IPS-15b (cell line): ENCODE results near the gene NR3C2.
"Not testable (repeated sequence)": the region's sequence is repeated elsewhere in the genome, so short reads cannot be mapped to it uniquely, and the experiment has no call there.

Source experiments
- H3K27me3 ChIP-seq: one replicate; pipeline ENCODE4 v1.6.1; 2013; ENCODE audit warnings: low read length; ENCODE audit not compliant: control insufficient read depth, insufficient read depth
- H3K36me3 ChIP-seq: one replicate; pipeline ENCODE4 v1.6.1; 2013; ENCODE audit warnings: low read length; ENCODE audit not compliant: control insufficient read depth, insufficient read depth
- H3K4me1 ChIP-seq: one replicate; pipeline ENCODE4 v1.6.1; 2013; ENCODE audit warnings: mild to moderate bottlenecking, low read length; ENCODE audit not compliant: control insufficient read depth, insufficient read depth
- H3K4me3 ChIP-seq: one replicate; pipeline ENCODE4 v1.5.1; 2013; ENCODE audit warnings: low read depth, low read length
- H3K9ac ChIP-seq: one replicate; pipeline ENCODE4 v1.6.1; 2013; ENCODE audit warnings: low read depth, mild to moderate bottlenecking, low read length
- H3K9me3 ChIP-seq: one replicate; pipeline ENCODE4 v1.6.1; 2013; ENCODE audit warnings: mild to moderate bottlenecking, low read length; ENCODE audit not compliant: control insufficient read depth, insufficient read depth

The NR3C2 gene

DNA sequence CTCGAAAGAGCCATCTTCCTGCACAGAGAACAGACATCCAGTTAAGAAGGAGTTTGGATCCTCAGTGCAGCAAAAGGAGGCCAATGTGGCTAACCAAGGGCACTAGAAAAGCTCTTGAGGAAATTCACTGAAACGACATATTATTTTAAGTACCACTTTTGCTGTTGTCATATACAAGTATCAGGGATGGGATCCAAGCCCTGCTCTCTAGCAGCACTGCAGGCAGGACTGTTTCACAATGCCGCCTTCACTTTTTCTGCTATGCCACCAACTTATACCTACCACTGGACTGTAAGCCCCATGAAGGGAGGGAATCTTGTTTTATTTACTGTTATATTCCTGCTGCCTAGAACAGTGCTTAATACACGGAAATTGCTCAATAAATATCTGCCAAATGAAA, 299.0 kb downstream of the NR3C2 start:
- H3K4me1 ChIP-seq, result no peaks in the 10 kb centered on the region
- H3K4me3 ChIP-seq, result no peak overlapping the region
- H3K36me3 ChIP-seq, result no peaks in the 10 kb centered on the region
- no peak overlapping the region for H3K9ac ChIP-seq
- no peaks in the 10 kb centered on the region for H3K27me3 ChIP-seq
- no peaks in the 10 kb centered on the region for H3K9me3 ChIP-seq

DNA sequence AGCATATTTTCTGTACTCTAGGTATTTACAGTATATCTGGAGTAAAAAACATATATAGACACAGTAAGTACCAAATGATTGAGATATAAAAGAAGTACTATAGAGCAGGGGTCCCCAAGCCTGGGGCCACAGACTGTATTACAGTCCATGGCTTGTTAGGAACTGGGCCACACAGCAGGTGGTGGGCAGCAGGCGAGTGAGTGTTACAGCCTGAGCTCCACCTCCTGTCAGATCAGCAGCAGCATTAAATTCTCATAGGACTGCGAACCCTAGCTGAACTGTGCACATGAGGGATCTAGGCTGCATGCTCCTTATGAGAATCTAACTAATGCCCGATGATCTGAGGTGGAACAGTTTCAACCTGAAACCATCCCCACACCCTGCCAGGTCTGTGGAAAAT, 300.7 kb downstream of the NR3C2 start:
- Histone ChIP-seq H3K36me3 (no peaks in the 10 kb centered on the region), H3K4me1 (no peaks in the 10 kb centered on the region), H3K9me3 (no peaks in the 10 kb centered on the region), H3K9ac (no peak overlapping the region), H3K27me3 (no peaks in the 10 kb centered on the region), H3K4me3 (no peak overlapping the region)

DNA sequence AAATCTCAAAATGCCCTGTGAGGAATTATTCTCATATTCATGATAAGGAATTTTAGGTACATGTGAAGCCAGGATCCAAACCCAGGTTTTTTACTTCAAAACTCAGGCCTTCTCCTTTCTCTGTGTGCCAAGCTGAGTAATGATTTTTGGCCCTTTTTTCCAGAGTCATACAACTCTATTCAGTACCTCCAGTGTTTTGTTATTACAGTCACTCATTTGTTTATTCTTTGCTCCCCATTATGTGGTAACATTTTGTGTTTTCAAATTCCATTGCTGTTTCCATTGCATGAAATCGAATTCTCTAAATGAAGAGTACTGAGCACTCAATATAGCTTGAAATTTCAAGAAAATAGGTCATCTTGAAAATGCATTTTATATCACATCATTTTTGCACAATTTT, 315.4 kb downstream of the NR3C2 start:
- H3K36me3 ChIP-seq, result no peaks in the 10 kb centered on the region
- H3K9me3 ChIP-seq, result no peaks in the 10 kb centered on the region
- no peaks in the 10 kb centered on the region for H3K4me1 ChIP-seq
- no peak overlapping the region for H3K4me3 ChIP-seq
- no peaks in the 10 kb centered on the region for H3K27me3 ChIP-seq
- no peak overlapping the region for H3K9ac ChIP-seq

DNA sequence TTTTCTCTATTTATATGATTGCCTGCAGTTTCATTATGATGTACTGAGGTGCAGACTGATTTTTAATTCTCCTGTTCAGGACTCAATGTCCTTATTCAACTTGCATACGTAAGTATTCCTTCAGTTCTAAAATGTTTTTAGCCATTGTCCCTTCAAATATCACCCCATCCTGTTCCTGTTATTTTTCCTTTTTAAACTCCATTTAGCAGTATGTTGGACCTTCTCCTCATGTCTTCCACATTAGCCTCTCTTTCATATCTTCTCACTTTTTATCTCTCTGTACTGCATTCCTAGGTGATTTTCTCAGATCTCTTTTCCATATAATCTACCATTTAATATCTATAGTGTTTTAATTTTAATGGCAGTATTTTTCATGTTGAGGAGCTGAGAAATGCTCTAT, 317.7 kb downstream of the NR3C2 start:
- H3K4me1 ChIP-seq, result no peaks in the 10 kb centered on the region
- H3K27me3 ChIP-seq, result no peaks in the 10 kb centered on the region
- no peaks in the 10 kb centered on the region for H3K36me3 ChIP-seq
- H3K4me3 ChIP-seq, result no peak overlapping the region
- no peak overlapping the region for H3K9ac ChIP-seq
- H3K9me3 ChIP-seq, result no peaks in the 10 kb centered on the region

DNA sequence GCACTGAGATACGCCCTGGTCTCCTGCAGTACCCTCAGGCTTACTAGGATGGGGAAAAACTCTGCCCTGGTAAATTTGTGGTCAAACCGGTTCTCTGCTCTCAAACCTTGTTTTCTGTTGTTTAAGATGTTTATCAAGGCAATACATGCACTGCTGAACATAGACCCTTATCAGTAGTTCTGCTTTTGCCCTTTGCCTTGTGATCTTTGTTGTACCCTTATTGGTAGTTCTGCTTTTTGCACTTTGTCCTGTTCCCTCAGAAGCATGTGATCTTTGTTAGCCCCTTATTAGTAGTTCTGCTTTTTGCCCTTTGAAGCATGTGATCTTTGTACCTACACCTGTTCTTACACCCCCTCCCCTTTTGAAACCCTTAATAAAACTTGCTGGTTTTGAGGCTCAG, 319.1 kb downstream of the NR3C2 start:
- not testable (repeated sequence) for H3K27me3 ChIP-seq, H3K9ac ChIP-seq, H3K36me3 ChIP-seq, H3K4me3 ChIP-seq, H3K9me3 ChIP-seq, H3K4me1 ChIP-seq

DNA sequence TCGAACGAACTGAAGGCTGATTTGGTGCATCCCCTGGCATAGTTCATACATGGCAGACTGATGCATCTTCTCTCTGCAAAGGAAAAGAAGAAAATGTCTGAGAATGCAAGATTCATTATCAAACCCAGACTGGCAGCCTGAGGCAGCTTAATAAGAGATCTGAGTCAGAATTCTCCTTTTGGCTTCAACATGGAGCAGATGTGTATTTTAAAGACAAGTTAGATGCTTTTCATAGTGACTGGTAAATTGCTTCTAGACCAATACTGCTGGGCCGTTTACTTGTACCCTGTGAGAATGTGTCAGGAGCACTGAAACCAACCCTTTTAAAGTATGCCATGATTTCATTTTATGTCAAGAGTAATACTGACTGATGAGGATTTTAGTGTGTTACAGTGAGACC, 322.0 kb downstream of the NR3C2 start:
- Histone ChIP-seq H3K9ac (no peak overlapping the region), H3K4me1 (peaks cover 12% of the 10 kb centered on the region), H3K9me3 (no peaks in the 10 kb centered on the region), H3K4me3 (no peak overlapping the region), H3K36me3 (no peaks in the 10 kb centered on the region), H3K27me3 (no peaks in the 10 kb centered on the region)

DNA sequence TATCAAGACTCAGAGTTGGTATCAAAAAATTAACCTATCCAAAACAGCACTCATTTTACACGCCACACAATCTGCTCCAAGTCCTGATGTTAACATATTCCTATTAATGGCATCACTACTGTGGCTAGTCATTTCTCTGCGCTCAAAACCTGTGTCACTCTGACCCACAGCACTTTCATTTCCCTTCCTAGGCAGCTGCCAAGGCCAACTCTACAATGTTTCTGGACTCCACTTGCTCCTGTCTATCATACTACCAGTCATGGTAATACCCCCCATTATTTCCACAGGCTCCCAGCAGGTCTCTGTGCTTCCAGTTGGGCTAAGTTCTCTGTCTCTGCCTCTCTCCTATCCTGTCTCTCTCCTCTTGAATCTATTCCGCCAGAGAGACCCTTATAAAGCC, 323.6 kb downstream of the NR3C2 start:
- Histone ChIP-seq H3K36me3 (peaks cover 2% of the 10 kb centered on the region), H3K4me1 (peaks cover 16% of the 10 kb centered on the region), H3K9me3 (no peaks in the 10 kb centered on the region), H3K4me3 (no peak overlapping the region), H3K27me3 (no peaks in the 10 kb centered on the region), H3K9ac (no peak overlapping the region)

DNA sequence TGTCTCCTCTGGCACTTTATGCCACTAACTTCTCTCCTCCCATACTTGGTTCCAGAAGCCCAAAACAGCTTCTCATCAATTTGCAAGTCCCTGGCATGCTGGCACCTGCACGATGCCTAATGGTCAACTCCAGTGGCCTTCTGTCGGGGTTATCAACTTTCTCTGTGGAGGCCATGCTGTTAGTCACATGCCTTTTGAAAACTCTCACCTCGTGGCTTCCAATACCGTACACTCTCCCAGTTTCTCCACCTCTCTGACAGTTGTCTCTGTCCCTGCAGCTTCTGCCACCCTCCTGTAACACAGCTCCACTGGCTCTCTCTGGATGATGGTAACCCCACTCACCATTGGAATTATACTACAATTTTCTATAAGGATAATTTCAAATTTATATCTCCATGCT, 324.0 kb downstream of the NR3C2 start:
- H3K4me1 ChIP-seq, result peaks cover 16% of the 10 kb centered on the region
- no peak overlapping the region for H3K4me3 ChIP-seq
- no peaks in the 10 kb centered on the region for H3K27me3 ChIP-seq
- peaks cover 2% of the 10 kb centered on the region for H3K36me3 ChIP-seq
- H3K9me3 ChIP-seq, result no peaks in the 10 kb centered on the region
- no peak overlapping the region for H3K9ac ChIP-seq

DNA sequence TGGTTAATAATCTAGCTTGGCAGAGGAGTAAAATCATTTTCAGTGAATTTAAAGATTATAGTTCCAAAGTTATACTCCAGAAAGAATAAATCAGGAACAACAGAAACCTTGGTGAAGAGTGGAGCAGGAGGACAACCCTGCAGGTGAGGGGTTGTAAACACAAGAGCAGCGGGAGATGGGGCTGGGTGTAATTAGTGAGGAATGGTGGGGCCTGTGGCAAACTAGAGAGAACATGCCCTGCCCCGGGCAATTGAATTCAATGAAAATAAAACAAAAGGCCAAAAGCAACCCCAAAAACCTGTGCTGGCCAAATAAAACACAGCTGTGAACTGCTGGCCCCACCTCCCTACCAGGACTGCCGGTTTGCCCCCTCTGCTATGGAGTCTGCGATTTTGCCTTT, 325.2 kb downstream of the NR3C2 start:
- Histone ChIP-seq H3K9ac (no peak overlapping the region), H3K36me3 (peaks cover 2% of the 10 kb centered on the region), H3K4me1 (peaks cover 20% of the 10 kb centered on the region), H3K9me3 (no peaks in the 10 kb centered on the region), H3K27me3 (no peaks in the 10 kb centered on the region), H3K4me3 (no peak overlapping the region)

DNA sequence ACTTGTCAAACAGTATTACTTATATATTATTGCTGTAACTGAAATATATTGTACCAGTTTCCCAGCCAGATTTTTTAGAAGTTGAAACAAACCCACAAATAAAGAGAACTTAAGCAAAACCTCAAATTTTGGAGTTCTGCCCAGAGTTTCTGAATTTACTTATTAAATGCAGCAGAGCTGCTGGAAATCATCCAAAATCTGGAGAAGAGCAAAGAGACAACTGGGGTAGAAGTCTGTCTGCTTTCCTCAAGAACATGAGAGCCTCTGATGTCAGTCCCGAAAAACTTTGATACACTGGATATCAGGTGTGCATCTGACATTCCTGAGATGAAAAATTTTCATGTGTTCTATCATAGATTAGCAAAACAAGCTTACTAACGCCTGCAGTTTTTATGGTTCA, 325.9 kb downstream of the NR3C2 start:
- Histone ChIP-seq H3K9me3 (no peaks in the 10 kb centered on the region), H3K36me3 (peaks cover 2% of the 10 kb centered on the region), H3K4me3 (no peak overlapping the region), H3K9ac (no peak overlapping the region), H3K4me1 (peaks cover 20% of the 10 kb centered on the region), H3K27me3 (no peaks in the 10 kb centered on the region)

DNA sequence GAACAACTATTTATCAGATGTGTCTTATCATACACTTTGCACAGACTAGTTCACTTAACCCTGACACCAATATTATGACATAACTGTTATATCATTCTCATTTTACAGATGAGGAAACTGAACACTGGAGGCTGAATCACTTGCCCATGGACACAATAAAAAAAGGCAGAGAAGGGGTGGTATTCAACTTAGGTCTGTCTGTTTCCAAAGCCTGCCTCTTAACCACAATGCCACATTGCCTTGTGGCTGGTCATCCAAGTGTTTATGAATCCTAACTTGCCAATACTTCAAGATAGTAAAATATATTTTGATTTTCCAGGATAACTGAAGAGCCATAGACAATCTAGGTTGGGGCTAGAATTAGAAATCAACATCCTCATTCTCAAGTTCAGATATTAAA, 327.8 kb downstream of the NR3C2 start:
- H3K27me3 ChIP-seq, result no peaks in the 10 kb centered on the region
- no peak overlapping the region for H3K9ac ChIP-seq
- peaks cover 2% of the 10 kb centered on the region for H3K36me3 ChIP-seq
- H3K4me3 ChIP-seq, result no peak overlapping the region
- no peaks in the 10 kb centered on the region for H3K9me3 ChIP-seq
- H3K4me1 ChIP-seq, result peaks cover 20% of the 10 kb centered on the region

DNA sequence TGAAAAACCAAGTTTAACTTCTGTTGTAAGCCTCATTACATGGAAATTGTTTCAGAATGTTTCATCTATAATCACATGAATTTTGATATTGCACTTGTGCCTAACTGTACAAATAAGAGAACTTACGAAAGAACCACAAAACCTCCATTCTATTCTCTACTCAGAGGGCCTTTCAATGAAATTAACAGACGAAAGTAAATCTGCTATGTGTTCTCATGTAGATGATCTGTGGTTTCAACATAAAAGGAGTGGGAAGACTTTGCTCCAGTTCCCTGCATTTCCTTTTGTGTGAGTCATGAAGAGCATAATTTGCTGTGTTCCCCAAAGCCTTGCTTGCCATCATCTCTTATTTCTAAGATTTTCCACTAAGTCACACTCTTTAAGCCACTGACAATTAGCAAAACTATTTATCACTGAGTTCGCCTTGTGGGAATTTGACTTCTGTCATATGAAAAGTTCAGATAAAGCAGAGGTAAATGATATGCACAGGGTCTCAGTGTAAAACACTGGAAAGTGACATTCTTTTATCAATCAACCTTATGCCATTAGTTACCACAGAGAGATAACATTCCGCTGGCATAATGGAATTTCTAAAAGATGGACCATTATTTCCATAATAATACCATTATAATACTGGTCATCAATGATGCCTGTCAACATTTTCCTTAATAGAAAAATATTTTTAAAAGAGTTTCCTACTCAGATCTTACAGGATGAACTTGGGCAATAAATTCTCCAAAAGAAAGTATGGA, 329.8 kb downstream of the NR3C2 start:
- H3K9me3 ChIP-seq, result no peaks in the 10 kb centered on the region
- no peaks in the 10 kb centered on the region for H3K27me3 ChIP-seq
- no peak overlapping the region for H3K4me3 ChIP-seq
- H3K4me1 ChIP-seq, result peaks cover 20% of the 10 kb centered on the region
- no peak overlapping the region for H3K9ac ChIP-seq
- H3K36me3 ChIP-seq, result peaks cover 2% of the 10 kb centered on the region
